PC-9 (cell line): Measurements from ENCODE around the gene RALGPS2. TPM values are rescaled to one million over a fixed set of nuclear protein-coding genes. Genes with fewer than 3 reads are reported as not detected.

Source experiments
- BruUV-seq: library from RNA; stranded (reverse); fragments of 400-500 nt; replicated peaks from 2 replicates; lab custom pipeline; 2021; lab: Mats Ljungman, UMichigan
- CTCF ChIA-PET: fragments of 300-600 bp; sonication (Branson Sonifier 250); formaldehyde crosslinking; loops from one replicate; lab custom pipeline; 2022; ENCODE audit warnings: antibody characterized with exemption; lab: Charles Lee
- POLR2A ChIA-PET: fragments of 300-600 bp; sonication (Branson Sonifier 250); formaldehyde crosslinking; loops from one replicate; lab custom pipeline; 2022; ENCODE audit warnings: antibody characterized with exemption; ENCODE audit not compliant: unreplicated experiment; lab: Charles Lee
- DNase-seq, 2 experiments: peaks; one replicate each; pipeline versions ENCODE4 v3.0.0 to v3.0.0-alpha.2; 2015 to 2022; ENCODE audit warnings: mixed read lengths in 1 of 2
- H2AFZ ChIP-seq: fragments of 200-600 bp; sonication (generic); 2 replicates; pipeline ENCODE4 v1.8.1; 2017; ENCODE audit warnings: antibody characterized with exemption
- H3F3A ChIP-seq: fragments of 200-600 bp; sonication (generic); 2 replicates; pipeline ENCODE4 v1.8.1; 2017; ENCODE audit warnings: antibody characterized with exemption, mild to moderate bottlenecking, low read depth; ENCODE audit not compliant: insufficient read depth
- H3K27ac ChIP-seq: fragments of 200-600 bp; sonication (generic); 2 replicates; pipeline ENCODE4 v1.6.1; 2016; ENCODE audit warnings: mixed run types
- H3K27me3 ChIP-seq: fragments of 200-600 bp; sonication (generic); 2 replicates; pipeline ENCODE4 v1.6.1; 2016; ENCODE audit warnings: low read depth, mixed run types; ENCODE audit not compliant: insufficient read depth
- H3K36me3 ChIP-seq: fragments of 200-600 bp; sonication (generic); 2 replicates; pipeline ENCODE4 v1.6.1; 2016; ENCODE audit warnings: low read depth, mixed run types
- H3K4me1 ChIP-seq: fragments of 200-600 bp; sonication (generic); replicated peaks from 2 replicates; pipeline ENCODE4 v1.6.1; 2016; ENCODE audit warnings: mixed run types; ENCODE audit not compliant: insufficient read depth
- H3K4me2 ChIP-seq: fragments of 200-600 bp; sonication (generic); 2 replicates; pipeline ENCODE4 v1.6.1; 2017; ENCODE audit warnings: mixed run types
- H3K4me3 ChIP-seq: fragments of 200-600 bp; sonication (generic); 2 replicates; pipeline ENCODE4 v1.6.1; 2016; ENCODE audit warnings: mixed run types
- H3K79me2 ChIP-seq: fragments of 200-600 bp; sonication (generic); 2 replicates; pipeline ENCODE4 v1.6.1; 2017; ENCODE audit warnings: low read depth, mixed run types
- H3K9me2 ChIP-seq: fragments of 200-600 bp; sonication (generic); 2 replicates; pipeline ENCODE4 v1.8.1; 2017; ENCODE audit warnings: mild to moderate bottlenecking; ENCODE audit not compliant: insufficient read depth
- H3K9me3 ChIP-seq: fragments of 200-600 bp; sonication (generic); 2 replicates; pipeline ENCODE4 v1.8.1; 2016; ENCODE audit warnings: low read depth; ENCODE audit not compliant: insufficient read depth
- H4K20me1 ChIP-seq: fragments of 200-600 bp; sonication (generic); 2 replicates; pipeline ENCODE4 v1.8.1; 2017; ENCODE audit not compliant: insufficient read depth
- CTCF ChIP-seq: fragments of 200-600 bp; sonication (generic); conservative IDR thresholded peaks from 2 replicates; pipeline ENCODE4 v1.6.1; 2017; ENCODE audit warnings: mixed run types, antibody characterized with exemption, mild to moderate bottlenecking, moderate library complexity
- EZH2 ChIP-seq: fragments of 200-600 bp; sonication (generic); IDR thresholded peaks from 2 replicates; pipeline ENCODE4 v1.8.0; 2017; ENCODE audit warnings: antibody characterized with exemption, low read depth
- intact Hi-C: fragments of 100-400 bp; cut with micrococcal nuclease; formaldehyde crosslinking; loops from one replicate; pipeline ENCODE4 v1.10.0; 2022; ENCODE audit not compliant: unreplicated experiment
- total RNA-seq: library from RNA; stranded (reverse); gene quantifications from 2 replicates; pipeline ENCODE4 v1.2.3, GENCODE V29; 2021

RALGPS2 gene
- total RNA-seq, 1 experiment from 2014 or later = 62.4 TPM

GRCh38 chr1:178849918-178850317 is 124.9 kb downstream of the RALGPS2 start:
- no peak overlapping the region for H2AFZ ChIP-seq
- H3K27ac ChIP-seq = no peak overlapping the region
- no peak overlapping the region for H3K4me3 ChIP-seq
- no peaks in the 10 kb centered on the region for H3K79me2 ChIP-seq
- TF ChIP-seq CTCF = no peak
- no peak for TF ChIP-seq EZH2
- no peak for DNase-seq
- no TSS peak for BruUV-seq
- POLR2A ChIA-PET = interaction anchor here (0.6 kb wide), 1 partner anchor 125 kb away, joined by 13 read pairs; the partner anchor contains the start of gene RALGPS2
- peaks cover 3% of the 10 kb centered on the region; the same call in 1 of the 2 replicates for H4K20me1 ChIP-seq
- H3K36me3 ChIP-seq = peaks cover 21% of the 10 kb centered on the region; the same call in 1 of the 2 replicates
- peaks cover 18% of the 10 kb centered on the region for H3K4me1 ChIP-seq
- peaks cover 6% of the 10 kb centered on the region; the same call in 1 of the 2 replicates for H3K9me3 ChIP-seq
- CTCF ChIA-PET = no interaction called here
- peaks cover 34% of the 10 kb centered on the region for H3F3A ChIP-seq
- intact Hi-C loops = loop anchor here (5.0 kb wide), 1 partner anchor 308 kb away; no protein-coding TSS in a partner anchor
- no peak overlapping the region for H3K4me2 ChIP-seq
- H3K27me3 ChIP-seq = no peaks in the 10 kb centered on the region
- H3K9me2 ChIP-seq = no peaks in the 10 kb centered on the region; the same call in 1 of the 2 replicates

GRCh38 chr1:178857126-178857525 is 132.1 kb downstream of the RALGPS2 start:
- Histone ChIP-seq H3K9me3 (peaks cover 6% of the 10 kb centered on the region; the same call in 1 of the 2 replicates), H3K9me2 (no peaks in the 10 kb centered on the region; the same call in 1 of the 2 replicates), H3K36me3 (peaks cover 11% of the 10 kb centered on the region; the same call in 1 of the 2 replicates), H3K79me2 (no peaks in the 10 kb centered on the region), H3K4me1 (no peaks in the 10 kb centered on the region), H3K27ac (no peak overlapping the region), H3K4me3 (no peak overlapping the region), H3K4me2 (no peak overlapping the region), H2AFZ (no peak overlapping the region), H4K20me1 (no peaks in the 10 kb centered on the region), H3F3A (0 out of 2 replicates have a peak, but pooled peaks cover 15% of the 10 kb centered on the region), H3K27me3 (no peaks in the 10 kb centered on the region)
- no TSS peak for BruUV-seq
- CTCF ChIA-PET = no interaction called here
- TF ChIP-seq CTCF (no peak), EZH2 (no peak)
- intact Hi-C loops = no loop called here
- POLR2A ChIA-PET = no interaction called here
- no peak for DNase-seq

GRCh38 chr1:178862416-178862815 is 137.4 kb downstream of the RALGPS2 start:
- Histone ChIP-seq H3K9me3 (no peaks in the 10 kb centered on the region), H3K4me2 (no peak overlapping the region), H3K9me2 (no peaks in the 10 kb centered on the region), H3K27ac (no peak overlapping the region), H4K20me1 (no peaks in the 10 kb centered on the region), H2AFZ (no peak overlapping the region), H3K27me3 (no peaks in the 10 kb centered on the region), H3K4me3 (no peak overlapping the region), H3K4me1 (no peaks in the 10 kb centered on the region), H3K36me3 (0 out of 2 replicates have a peak, but pooled peaks cover under 1% of the 10 kb centered on the region), H3K79me2 (no peaks in the 10 kb centered on the region), H3F3A (0 out of 2 replicates have a peak, but pooled peaks cover 6% of the 10 kb centered on the region)
- BruUV-seq = no TSS peak
- ChIA-PET POLR2A (no interaction called here), CTCF (no interaction called here)
- intact Hi-C loops = no loop called here
- TF ChIP-seq EZH2 (no peak), CTCF (no peak)
- DNase-seq = no peak
